ENCODE data around the gene C11orf86.

C11orf86 gene, protein sequence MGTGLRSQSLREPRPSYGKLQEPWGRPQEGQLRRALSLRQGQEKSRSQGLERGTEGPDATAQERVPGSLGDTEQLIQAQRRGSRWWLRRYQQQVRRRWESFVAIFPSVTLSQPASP

DNA sequence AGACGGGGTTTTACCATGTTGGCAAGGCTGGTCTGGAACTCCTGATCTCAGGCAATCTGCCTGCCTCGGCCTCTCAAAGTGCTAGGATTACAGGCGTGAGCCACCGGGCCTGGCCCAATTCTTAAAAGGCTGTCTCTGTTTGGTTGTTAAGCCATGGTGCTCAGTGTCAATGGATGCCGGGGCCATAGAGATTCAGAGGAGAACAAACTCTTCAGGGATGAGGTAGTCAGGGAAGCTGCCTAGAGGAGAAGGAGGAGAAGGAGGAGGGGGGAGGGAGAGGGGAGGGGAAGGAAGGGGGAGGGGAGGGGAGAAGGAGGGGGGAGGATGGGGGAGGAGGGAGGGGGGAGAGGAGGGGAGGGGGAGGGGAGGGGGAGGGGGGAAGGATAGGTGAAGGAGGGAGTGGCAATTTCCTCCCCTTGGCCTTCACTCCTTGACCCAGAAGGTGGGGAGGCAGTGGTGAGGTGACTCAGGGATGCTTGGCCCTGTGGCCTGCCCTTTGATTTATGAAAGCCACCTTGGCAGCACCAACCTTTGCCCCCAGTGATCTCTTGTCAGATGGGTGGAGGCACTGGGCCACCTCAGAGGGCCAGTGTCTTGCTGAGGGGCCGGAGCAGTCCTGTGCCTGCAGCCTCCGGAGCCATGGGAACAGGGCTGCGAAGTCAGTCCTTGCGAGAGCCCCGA is at the start of gene C11orf86:
C11orf86 (plus strand) TSS at position 581 of the 681 bp plus-strand sequence; CDS start at position 640, 59 bp downstream.
- Histone ChIP-seq H3K27me3 (ENCODE audit: control insufficient read depth, insufficient read depth, low read length) (no peaks in the 10 kb centered on the region), H3K9me3 (ENCODE audit: control insufficient read depth, insufficient read depth, low read length) (peaks cover 2% of the 10 kb centered on the region; the same call in 1 of the 2 replicates), H3K4me3 (ENCODE audit: low read depth, low read length) (no peak within 1 kb of the TSS), H3K9ac (ENCODE audit: low read depth, low read length) (no peak within 1 kb of the TSS), H3K27ac (ENCODE audit: low read depth, low read length) (no peak within 1 kb of the TSS), H3K4me1 (ENCODE audit: control insufficient read depth, insufficient read depth, low read length) (0 out of 2 replicates have a peak, but pooled peaks cover 5% of the 10 kb centered on the region), H3K36me3 (ENCODE audit: control insufficient read depth, insufficient read depth, low read length) (no peaks in the 10 kb centered on the region)

DNA sequence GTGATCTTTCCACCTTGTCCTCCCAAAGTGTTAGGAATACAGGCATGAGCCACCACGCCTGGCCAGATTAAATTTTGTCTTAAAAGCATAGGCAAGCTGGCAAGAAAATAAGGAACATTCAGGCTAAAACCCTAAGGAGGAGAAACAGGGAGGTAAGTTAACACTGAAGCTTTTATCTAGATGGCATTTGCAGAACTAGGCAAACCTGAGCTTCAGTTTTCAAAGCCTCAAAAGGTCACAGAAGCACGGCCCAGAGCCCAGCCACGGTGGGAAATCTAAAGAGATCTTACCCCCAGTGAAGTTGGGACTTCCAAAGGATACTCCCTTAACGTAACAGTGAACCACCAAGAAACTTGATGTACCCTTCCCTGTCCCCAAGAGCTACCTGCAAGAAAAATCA is 45.4 kb upstream of the C11orf86 start:
- H3K9ac ChIP-seq (ENCODE audit: low read depth, low read length), result no peak overlapping the region
- H3K36me3 ChIP-seq (ENCODE audit: control insufficient read depth, insufficient read depth, low read length), result no peaks in the 10 kb centered on the region
- H3K27me3 ChIP-seq (ENCODE audit: control insufficient read depth, insufficient read depth, low read length), result no peaks in the 10 kb centered on the region
- H3K4me3 ChIP-seq (ENCODE audit: low read depth, low read length), result no peak overlapping the region
- H3K9me3 ChIP-seq (ENCODE audit: control insufficient read depth, insufficient read depth, low read length), result no peaks in the 10 kb centered on the region
- 0 out of 2 replicates have a peak, but pooled peaks cover 3% of the 10 kb centered on the region for H3K4me1 ChIP-seq (ENCODE audit: control insufficient read depth, insufficient read depth, low read length)
- H3K27ac ChIP-seq (ENCODE audit: low read depth, low read length), result no peak overlapping the region

DNA sequence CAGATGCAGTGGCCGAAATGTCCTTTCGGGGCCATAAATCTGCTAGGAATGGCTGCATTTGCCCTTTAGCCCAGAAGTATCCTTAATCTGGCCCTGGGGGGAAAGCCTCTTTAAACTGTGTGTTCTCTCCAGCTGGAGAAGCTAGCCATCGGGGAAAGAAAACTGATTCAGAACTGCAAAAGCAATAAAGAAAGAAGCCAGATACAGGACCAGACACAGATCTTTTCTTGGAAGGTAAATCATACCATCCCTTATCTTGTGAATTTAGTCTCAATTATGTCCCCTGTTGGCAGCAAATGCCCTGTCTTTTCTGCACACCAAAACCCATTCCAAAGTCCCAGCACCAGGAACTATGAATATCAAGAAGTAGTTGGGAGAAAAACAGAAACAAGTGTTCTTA is 42.6 kb upstream of the C11orf86 start:
- H3K27ac ChIP-seq (ENCODE audit: low read depth, low read length), result no peak overlapping the region
- no peaks in the 10 kb centered on the region for H3K27me3 ChIP-seq (ENCODE audit: control insufficient read depth, insufficient read depth, low read length)
- no peak overlapping the region for H3K9ac ChIP-seq (ENCODE audit: low read depth, low read length)
- H3K36me3 ChIP-seq (ENCODE audit: control insufficient read depth, insufficient read depth, low read length), result no peaks in the 10 kb centered on the region
- no peak overlapping the region for H3K4me3 ChIP-seq (ENCODE audit: low read depth, low read length)
- 0 out of 2 replicates have a peak, but pooled peaks cover 3% of the 10 kb centered on the region for H3K4me1 ChIP-seq (ENCODE audit: control insufficient read depth, insufficient read depth, low read length)
- H3K9me3 ChIP-seq (ENCODE audit: control insufficient read depth, insufficient read depth, low read length), result no peaks in the 10 kb centered on the region

DNA sequence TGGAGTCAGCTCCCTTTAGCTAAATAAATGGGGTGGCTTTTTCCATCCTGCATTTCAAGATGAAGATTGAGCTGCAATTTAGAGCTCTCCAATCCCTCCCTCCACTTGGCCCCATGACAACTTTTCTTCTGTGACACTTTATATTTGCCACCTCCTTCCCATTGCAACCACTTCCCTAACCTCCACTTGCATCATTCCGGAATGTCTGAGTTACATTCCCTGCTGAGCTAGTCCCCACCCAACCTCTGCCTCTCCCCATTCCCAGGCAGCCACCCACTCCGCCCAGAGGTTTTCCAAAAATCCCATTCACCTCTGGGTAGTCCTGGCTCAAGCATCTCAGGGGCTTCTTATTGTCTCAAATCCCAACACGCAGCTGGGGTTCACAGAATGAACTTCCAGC is 41.6 kb upstream of the C11orf86 start:
- Histone ChIP-seq H3K9ac (ENCODE audit: low read depth, low read length) (no peak overlapping the region), H3K4me3 (ENCODE audit: low read depth, low read length) (no peak overlapping the region), H3K27ac (ENCODE audit: low read depth, low read length) (no peak overlapping the region), H3K36me3 (ENCODE audit: control insufficient read depth, insufficient read depth, low read length) (no peaks in the 10 kb centered on the region), H3K4me1 (ENCODE audit: control insufficient read depth, insufficient read depth, low read length) (0 out of 2 replicates have a peak, but pooled peaks cover 3% of the 10 kb centered on the region), H3K9me3 (ENCODE audit: control insufficient read depth, insufficient read depth, low read length) (no peaks in the 10 kb centered on the region), H3K27me3 (ENCODE audit: control insufficient read depth, insufficient read depth, low read length) (no peaks in the 10 kb centered on the region)

DNA sequence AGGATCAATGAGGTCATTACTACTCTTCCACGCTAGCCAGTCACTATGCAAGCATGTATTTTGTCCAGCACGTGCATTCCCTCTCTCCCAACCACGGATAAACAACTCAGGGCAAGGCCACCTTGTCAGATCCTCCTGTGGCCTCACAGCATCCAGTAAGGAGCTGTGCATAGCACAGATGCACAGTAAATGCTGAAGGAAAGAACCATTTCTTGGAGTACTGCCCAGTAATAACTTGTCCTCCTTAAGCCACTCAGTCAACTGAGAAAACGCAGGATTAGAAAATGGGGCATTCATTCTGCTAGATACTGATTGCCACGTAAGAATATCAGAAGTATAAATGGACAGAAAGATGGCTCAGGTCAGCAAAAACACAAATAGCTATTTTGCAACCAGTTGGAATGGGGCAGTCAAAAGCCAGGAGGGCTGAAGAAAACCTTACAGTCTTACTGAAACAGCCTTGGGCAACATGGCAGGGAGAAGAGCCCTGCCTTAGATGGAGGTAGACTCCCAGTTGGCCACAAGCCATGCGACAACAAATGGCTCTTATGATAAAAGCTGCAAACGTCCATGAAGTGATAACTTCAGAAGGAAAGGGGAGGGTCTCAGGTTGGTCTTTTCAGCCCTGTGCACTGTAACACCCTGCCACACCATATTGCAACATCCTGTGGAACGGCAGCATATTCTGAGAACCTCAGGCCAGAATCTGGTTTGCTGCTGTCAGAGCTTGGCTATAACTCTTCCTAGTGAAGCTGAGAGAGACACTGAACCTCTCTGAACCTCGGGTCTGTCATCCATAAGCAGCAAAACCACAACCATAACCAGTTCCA is 39.9 kb upstream of the C11orf86 start:
- Histone ChIP-seq H3K27ac (ENCODE audit: low read depth, low read length) (no peak overlapping the region), H3K4me3 (ENCODE audit: low read depth, low read length) (no peak overlapping the region)

DNA sequence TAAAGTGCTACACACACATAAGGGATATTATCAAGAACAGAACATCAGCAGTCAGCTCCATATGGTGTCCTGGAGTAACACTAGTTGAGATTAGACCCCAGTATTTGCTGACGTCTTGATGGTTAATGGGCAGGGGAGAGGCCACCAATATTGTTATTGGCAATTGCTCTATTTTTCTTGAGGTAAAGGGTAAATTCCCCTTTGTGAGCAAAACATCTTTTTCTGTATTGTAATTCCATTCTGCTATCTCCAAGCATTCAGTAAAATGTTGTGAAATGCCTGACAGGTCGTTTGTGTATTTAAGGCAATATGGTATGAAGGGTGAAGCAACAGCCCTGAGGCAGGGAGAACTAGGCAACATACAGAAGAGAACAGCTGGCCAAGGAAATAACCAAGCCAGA is 38.8 kb upstream of the C11orf86 start:
- Histone ChIP-seq H3K27me3 (ENCODE audit: control insufficient read depth, insufficient read depth, low read length) (no peaks in the 10 kb centered on the region), H3K4me1 (ENCODE audit: control insufficient read depth, insufficient read depth, low read length) (0 out of 2 replicates have a peak, but pooled peaks cover 3% of the 10 kb centered on the region), H3K9ac (ENCODE audit: low read depth, low read length) (no peak overlapping the region), H3K36me3 (ENCODE audit: control insufficient read depth, insufficient read depth, low read length) (no peaks in the 10 kb centered on the region), H3K4me3 (ENCODE audit: low read depth, low read length) (no peak overlapping the region), H3K9me3 (ENCODE audit: control insufficient read depth, insufficient read depth, low read length) (no peaks in the 10 kb centered on the region), H3K27ac (ENCODE audit: low read depth, low read length) (no peak overlapping the region)

More for the DNA sequence above, 39.9 kb upstream of the C11orf86 start:
- Histone ChIP-seq H3K9me3 (ENCODE audit: control insufficient read depth, insufficient read depth, low read length) (no peaks in the 10 kb centered on the region), H3K9ac (ENCODE audit: low read depth, low read length) (no peak overlapping the region), H3K36me3 (ENCODE audit: control insufficient read depth, insufficient read depth, low read length) (no peaks in the 10 kb centered on the region), H3K27me3 (ENCODE audit: control insufficient read depth, insufficient read depth, low read length) (no peaks in the 10 kb centered on the region), H3K4me1 (ENCODE audit: control insufficient read depth, insufficient read depth, low read length) (0 out of 2 replicates have a peak, but pooled peaks cover 3% of the 10 kb centered on the region)

DNA sequence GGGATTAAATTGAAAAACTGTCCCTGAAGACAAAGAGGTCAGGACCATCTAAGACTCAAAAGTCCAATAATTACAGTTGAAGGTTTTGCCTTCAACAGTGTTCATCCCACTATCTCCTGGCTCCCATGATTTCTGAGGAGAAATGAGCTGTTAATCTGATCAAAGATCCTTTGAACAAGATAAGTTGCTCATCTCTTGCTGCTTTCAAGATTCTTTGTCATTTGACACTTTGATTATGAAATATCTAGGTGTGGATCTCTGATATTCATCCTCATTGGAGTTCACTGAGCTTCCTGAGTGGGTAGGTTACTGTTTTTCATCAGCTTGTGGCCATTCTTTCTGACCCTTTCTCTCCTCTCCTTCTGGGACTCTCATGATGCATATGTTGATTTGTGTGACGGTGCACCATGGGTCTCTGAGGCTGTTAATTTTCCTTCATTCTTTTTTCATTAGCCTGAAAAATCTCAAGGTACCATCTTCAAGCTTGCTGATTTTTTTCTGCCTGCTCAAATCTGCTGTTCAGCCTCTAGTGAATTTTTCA is 37.8 kb upstream of the C11orf86 start:
- no peaks in the 10 kb centered on the region for H3K9me3 ChIP-seq (ENCODE audit: control insufficient read depth, insufficient read depth, low read length)
- H3K27ac ChIP-seq (ENCODE audit: low read depth, low read length), result no peak overlapping the region
- no peaks in the 10 kb centered on the region for H3K27me3 ChIP-seq (ENCODE audit: control insufficient read depth, insufficient read depth, low read length)
- no peak overlapping the region for H3K4me3 ChIP-seq (ENCODE audit: low read depth, low read length)
- 0 out of 2 replicates have a peak, but pooled peaks cover 3% of the 10 kb centered on the region for H3K4me1 ChIP-seq (ENCODE audit: control insufficient read depth, insufficient read depth, low read length)
- H3K9ac ChIP-seq (ENCODE audit: low read depth, low read length), result no peak overlapping the region
- no peaks in the 10 kb centered on the region for H3K36me3 ChIP-seq (ENCODE audit: control insufficient read depth, insufficient read depth, low read length)

DNA sequence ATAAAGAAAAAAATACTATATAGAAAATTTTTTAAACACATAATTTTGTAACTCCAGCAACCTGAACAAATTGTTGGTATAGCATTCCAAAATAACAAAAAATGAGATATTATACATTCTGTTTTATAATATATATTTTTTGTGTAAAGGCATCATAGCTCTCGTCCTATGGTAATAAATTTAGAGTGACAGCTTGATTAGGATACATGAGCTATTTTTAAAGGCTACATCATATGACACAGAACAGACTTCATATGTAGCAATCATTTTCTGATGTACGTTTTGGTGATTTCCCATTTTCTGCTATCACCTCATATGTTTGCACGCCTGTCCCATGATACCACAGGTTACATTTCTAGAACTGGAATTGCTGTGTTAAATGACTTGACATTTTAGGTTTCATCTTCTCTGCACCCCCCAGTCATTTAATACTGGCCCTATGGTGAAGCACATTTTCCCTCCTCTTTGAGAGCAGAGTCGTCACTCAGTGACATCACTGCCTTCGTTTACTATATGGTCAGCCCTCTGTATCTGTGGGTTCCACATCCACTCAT is 36.4 kb upstream of the C11orf86 start:
- Histone ChIP-seq H3K27me3 (ENCODE audit: control insufficient read depth, insufficient read depth, low read length) (no peaks in the 10 kb centered on the region), H3K9me3 (ENCODE audit: control insufficient read depth, insufficient read depth, low read length) (no peaks in the 10 kb centered on the region), H3K4me1 (ENCODE audit: control insufficient read depth, insufficient read depth, low read length) (no peaks in the 10 kb centered on the region), H3K36me3 (ENCODE audit: control insufficient read depth, insufficient read depth, low read length) (0 out of 2 replicates have a peak, but pooled peaks cover 3% of the 10 kb centered on the region), H3K27ac (ENCODE audit: low read depth, low read length) (no peak overlapping the region), H3K4me3 (ENCODE audit: low read depth, low read length) (no peak overlapping the region), H3K9ac (ENCODE audit: low read depth, low read length) (no peak overlapping the region)

DNA sequence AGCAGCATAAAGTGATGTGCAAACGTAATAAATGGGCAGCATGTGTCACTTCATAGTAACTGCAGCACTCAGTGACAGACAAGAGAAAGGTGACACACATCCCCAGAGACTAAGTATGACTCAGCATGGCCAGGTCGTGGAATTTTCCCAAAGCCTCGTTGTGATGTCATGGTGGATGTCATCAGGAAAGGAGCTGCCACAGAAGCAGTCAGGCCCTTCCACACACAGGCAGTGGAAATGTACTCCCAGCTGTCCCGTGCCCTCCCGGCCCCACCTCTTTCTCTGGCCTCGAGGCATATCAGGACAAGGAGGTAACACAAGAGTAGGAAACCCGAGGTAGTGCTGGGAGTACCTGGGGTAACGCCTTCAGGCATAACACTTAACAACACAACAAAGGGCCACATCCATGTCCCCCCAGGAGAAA is 25.0 kb upstream of the C11orf86 start:
- Histone ChIP-seq H3K9ac (ENCODE audit: low read depth, low read length) (no peak overlapping the region), H3K4me1 (ENCODE audit: control insufficient read depth, insufficient read depth, low read length) (peaks cover 3% of the 10 kb centered on the region; the same call in 1 of the 2 replicates), H3K36me3 (ENCODE audit: control insufficient read depth, insufficient read depth, low read length) (peaks cover 15% of the 10 kb centered on the region; the same call in 1 of the 2 replicates), H3K27ac (ENCODE audit: low read depth, low read length) (no peak overlapping the region), H3K9me3 (ENCODE audit: control insufficient read depth, insufficient read depth, low read length) (no peaks in the 10 kb centered on the region), H3K4me3 (ENCODE audit: low read depth, low read length) (no peak overlapping the region), H3K27me3 (ENCODE audit: control insufficient read depth, insufficient read depth, low read length) (no peaks in the 10 kb centered on the region)

DNA sequence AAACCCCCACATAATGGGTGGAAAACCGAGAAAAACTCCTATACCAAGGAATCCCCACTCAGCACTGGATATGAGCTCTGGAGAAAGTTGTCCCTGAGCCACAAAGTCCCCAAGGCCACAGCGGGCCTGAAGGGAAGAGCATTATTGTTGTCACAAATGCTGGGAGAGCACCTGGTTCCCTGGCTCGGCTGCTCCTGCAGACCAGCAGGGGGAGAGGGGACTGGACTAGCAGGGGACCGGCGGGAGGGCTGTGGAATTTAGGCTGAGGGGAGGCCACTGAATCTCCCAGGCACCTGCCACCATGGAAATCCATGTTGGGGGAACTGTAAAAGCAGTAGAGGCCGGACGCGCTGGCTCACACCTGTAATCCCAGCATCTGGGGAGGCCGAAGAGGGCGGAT is 24.0 kb upstream of the C11orf86 start:
- no peaks in the 10 kb centered on the region for H3K9me3 ChIP-seq (ENCODE audit: control insufficient read depth, insufficient read depth, low read length)
- peaks cover 15% of the 10 kb centered on the region; the same call in 1 of the 2 replicates for H3K36me3 ChIP-seq (ENCODE audit: control insufficient read depth, insufficient read depth, low read length)
- no peak overlapping the region for H3K9ac ChIP-seq (ENCODE audit: low read depth, low read length)
- H3K4me1 ChIP-seq (ENCODE audit: control insufficient read depth, insufficient read depth, low read length), result peaks cover 3% of the 10 kb centered on the region; the same call in 1 of the 2 replicates
- no peak overlapping the region for H3K27ac ChIP-seq (ENCODE audit: low read depth, low read length)
- no peak overlapping the region for H3K4me3 ChIP-seq (ENCODE audit: low read depth, low read length)
- H3K27me3 ChIP-seq (ENCODE audit: control insufficient read depth, insufficient read depth, low read length), result no peaks in the 10 kb centered on the region
